Astrocyte of the cerebellum (primary cell): ENCODE results near the gene PLBD2.

Source experiments
- DNase-seq: peaks from one replicate; pipeline ENCODE4 v3.0.0-alpha.2; 2011; ENCODE audit warnings: low read depth
- H3K4me3 ChIP-seq: 2 replicates; pipeline ENCODE4 v1.5.1; 2011; ENCODE audit warnings: mild to moderate bottlenecking, low read depth, low read length, moderate library complexity
- in situ Hi-C: cut with HindIII; loops from 2 replicates; pipeline ENCODE4 v1.10.0; 2017; ENCODE audit warnings: low sequenced_read_pairs
- TF ChIP-seq, protein P1 (sequence below): IDR thresholded peaks from 2 replicates; pipeline ENCODE4 v1.5.1; 2012; ENCODE audit warnings: low read length, low read depth, moderate library complexity, mild to moderate bottlenecking; ENCODE audit errors: missing control alignments

PLBD2 gene

DNA sequence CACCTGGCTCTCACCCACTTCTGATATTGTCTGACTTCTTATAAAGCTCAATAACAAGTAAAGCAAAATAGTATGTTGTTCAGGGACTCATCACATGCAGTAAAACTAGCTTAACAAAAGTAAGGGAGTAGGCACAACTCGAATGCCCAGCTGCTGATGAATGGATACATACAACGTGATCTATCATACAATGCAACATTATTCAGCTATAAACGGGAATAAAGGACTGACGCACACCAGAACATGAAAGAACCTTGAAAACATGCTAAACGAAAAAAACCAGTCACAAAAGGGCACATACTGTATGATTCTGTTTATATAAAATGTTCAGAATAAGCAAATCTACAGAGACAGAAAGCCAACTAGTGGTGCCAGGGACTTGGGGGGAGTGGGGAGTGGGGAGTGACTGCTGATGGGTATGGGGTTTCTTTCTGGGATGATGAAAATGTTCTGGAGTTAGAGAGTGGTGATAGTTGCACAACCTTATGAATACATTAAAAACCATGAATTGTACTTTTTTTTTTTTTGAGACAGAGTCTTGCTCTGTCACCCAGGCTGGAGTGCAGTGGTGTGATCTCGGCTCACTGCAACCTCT lies 11.1 kb downstream of the PLBD2 start:
- in situ Hi-C loops = no loop called here
- TF ChIP-seq, protein P1, sequence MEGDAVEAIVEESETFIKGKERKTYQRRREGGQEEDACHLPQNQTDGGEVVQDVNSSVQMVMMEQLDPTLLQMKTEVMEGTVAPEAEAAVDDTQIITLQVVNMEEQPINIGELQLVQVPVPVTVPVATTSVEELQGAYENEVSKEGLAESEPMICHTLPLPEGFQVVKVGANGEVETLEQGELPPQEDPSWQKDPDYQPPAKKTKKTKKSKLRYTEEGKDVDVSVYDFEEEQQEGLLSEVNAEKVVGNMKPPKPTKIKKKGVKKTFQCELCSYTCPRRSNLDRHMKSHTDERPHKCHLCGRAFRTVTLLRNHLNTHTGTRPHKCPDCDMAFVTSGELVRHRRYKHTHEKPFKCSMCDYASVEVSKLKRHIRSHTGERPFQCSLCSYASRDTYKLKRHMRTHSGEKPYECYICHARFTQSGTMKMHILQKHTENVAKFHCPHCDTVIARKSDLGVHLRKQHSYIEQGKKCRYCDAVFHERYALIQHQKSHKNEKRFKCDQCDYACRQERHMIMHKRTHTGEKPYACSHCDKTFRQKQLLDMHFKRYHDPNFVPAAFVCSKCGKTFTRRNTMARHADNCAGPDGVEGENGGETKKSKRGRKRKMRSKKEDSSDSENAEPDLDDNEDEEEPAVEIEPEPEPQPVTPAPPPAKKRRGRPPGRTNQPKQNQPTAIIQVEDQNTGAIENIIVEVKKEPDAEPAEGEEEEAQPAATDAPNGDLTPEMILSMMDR = no peak
- no peak for DNase-seq
- no peak overlapping the region for H3K4me3 ChIP-seq

DNA sequence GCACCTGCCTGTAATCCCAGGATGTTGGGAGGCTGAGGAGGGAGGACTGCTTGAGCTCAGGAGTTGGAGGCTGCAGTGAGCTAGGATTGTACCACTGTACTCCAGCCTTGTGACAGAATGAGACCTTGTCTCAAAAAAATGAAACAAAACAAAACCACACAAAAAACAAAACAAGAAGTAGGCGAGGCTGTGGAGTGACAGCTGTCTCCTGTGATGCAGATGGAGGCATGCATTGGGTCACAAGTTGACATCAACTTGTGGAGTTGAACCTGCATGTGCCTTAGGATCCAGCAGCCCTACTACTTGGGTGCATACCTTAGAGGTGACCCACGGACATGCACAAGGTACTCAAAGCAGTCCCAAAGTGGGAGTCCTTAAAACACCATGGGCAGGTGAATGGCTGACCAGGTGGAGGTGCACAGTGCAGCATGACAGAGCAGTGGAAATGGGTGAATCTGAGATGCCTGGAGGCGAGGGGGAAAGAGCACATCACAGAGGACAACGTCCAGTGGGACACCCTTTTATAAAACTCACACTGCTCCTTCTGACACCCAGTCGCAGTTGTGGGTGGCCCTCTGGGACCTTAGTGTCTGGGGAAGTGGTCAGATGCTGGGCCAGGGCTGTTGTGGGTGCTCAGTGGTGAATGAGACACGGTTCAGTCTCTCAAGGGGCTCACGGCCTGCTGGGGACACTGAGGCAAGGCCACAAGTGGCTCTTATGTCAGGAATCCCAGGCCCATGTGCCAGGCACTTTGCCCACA lies 12.7 kb downstream of the PLBD2 start:
- DNase-seq = no peak
- no peak overlapping the region for H3K4me3 ChIP-seq
- in situ Hi-C loops = no loop called here
- TF ChIP-seq, protein P1 = no peak

DNA sequence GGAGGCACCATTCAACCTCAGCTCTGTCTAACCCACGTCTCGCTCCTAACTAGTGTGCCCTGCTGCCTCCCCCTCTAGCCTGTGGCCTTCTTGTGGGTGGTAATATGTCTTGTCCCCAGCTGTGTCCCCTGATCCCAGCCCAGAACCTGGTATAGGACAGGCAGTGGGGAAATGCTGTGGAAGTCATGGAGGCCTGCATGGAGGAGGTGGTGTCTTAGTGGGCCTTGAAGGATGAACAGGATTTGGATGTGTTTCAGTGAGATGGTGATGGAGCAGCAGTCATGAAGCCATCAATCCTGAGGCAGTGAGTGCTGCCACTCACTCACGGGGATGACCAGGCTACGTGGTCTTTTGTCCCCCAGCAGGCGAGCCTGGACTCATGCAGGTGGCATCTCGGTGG lies 13.4 kb downstream of the PLBD2 start:
- TF ChIP-seq, protein P1 = no peak
- in situ Hi-C loops = no loop called here
- no peak overlapping the region for H3K4me3 ChIP-seq
- DNase-seq = no peak

DNA sequence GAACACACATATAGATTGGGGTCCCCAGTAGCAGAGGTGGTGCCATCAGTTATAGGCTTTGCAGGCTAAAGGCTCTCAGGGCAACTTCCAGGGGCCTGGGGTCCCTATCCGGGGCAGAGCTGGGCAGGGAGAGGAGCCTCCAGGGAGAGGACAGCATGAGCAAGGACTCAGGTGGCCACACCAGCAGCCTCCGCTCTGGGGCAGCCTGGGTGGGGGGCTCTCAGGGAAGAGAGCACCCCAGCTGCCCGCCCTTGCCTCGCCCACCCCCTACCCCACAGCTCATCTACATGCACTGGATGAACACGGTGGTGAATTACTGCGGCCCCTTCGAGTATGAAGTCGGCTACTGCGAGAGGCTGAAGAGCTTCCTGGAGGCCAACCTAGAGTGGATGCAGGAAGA lies 14.0 kb downstream of the PLBD2 start:
- TF ChIP-seq, protein P1 = no peak
- in situ Hi-C loops = no loop called here

DNA sequence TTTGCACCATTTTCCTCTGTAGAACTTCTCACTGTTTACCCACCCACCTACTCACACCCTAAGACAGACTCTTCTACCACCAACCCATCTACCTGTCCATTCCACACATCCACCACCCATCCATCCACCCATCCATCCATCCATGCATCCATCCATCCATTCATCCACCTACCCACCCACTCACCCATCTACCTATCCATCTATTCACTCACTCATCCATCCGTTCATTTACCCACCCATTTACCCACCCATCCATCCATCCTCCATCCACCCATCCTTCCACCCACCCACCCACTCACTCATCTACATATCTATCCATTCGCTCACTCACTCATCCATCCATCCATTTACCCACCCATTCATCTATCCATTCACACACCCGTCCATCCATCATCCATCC lies 15.1 kb downstream of the PLBD2 start:
- DNase-seq = no peak
- in situ Hi-C loops = no loop called here
- TF ChIP-seq, protein P1 = no peak
- H3K4me3 ChIP-seq = no peak overlapping the region

More for the DNA sequence above, 14.0 kb downstream of the PLBD2 start:
- H3K4me3 ChIP-seq = no peak overlapping the region
- DNase-seq = no peak

DNA sequence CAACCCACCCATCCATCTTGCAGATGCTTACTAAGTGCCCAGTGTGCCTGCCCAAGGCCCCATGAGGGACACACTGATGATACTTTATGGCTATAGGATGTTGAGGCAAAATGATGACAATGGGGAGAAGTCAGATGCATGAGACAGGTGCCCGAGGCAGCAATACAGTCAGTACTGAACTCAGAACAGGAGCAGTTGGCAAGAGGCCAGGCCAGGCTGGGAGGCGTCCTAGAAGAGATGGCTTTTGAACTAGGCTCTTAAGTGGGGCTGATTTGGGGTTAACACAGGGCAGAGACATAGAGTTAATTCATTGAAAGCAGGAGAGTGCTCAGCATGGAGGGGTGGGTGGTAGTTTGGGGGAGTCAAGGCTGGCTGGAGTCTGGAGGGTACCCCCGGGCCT lies 15.6 kb downstream of the PLBD2 start:
- TF ChIP-seq, protein P1 = no peak
- H3K4me3 ChIP-seq = no peak overlapping the region
- no peak for DNase-seq
- in situ Hi-C loops = no loop called here
